Stomach (tissue), 9 donors: Measurements from ENCODE around the gene ATF5. TPM values are rescaled to one million over a fixed set of nuclear protein-coding genes. Genes with fewer than 3 reads are reported as not detected.

ENCODE experiments used
- DNase-seq, 2 donors: peaks; one replicate each; pipeline versions ENCODE4 v3.0.0 to v3.0.0-alpha.2; 2013 to 2019
- H3K27ac ChIP-seq, 5 donors: fragments of 200-600 bp in 4 of 5; sonication (generic) in 4 of 5; one replicate each; pipeline ENCODE4 v1.5.1; 2013 to 2019; ENCODE audit warnings: mild to moderate bottlenecking in 1 of 5, moderate library complexity in 1 of 5
- H3K27me3 ChIP-seq, 3 donors: fragments of 200-600 bp; sonication (generic); one replicate each; pipeline ENCODE4 v1.5.1; 2017 to 2019; ENCODE audit warnings: mixed run types in 1 of 3
- H3K36me3 ChIP-seq, 4 donors: fragments of 200-600 bp; sonication (generic); 1 replicate in 3 of 4; 2 replicates in 1 of 4; pipeline ENCODE4 v1.5.1; 2016 to 2019
- H3K4me1 ChIP-seq, 4 donors: fragments of 200-600 bp; sonication (generic); one replicate each; pipeline ENCODE4 v1.5.1; 2016 to 2019
- H3K4me3 ChIP-seq, 4 donors: fragments of 200-600 bp; sonication (generic) in 3 of 4; one replicate each; pipeline ENCODE4 v1.5.1; 2016 to 2019; ENCODE audit warnings: mild to moderate bottlenecking in 1 of 4
- H3K9me3 ChIP-seq, 4 donors: fragments of 200-600 bp; sonication (generic); one replicate each; pipeline ENCODE4 v1.5.1; 2016 to 2019
- CTCF ChIP-seq, 7 experiments: fragments of 450-650 bp in 4 of 7; fragments of 200-600 bp in 3 of 7; sonication (generic) in 3 of 7; IDR thresholded peaks; one replicate each; pipeline ENCODE4 v1.5.1; 2016 to 2019; ENCODE audit warnings: antibody characterized with exemption in 7 of 7, control low read depth in 2 of 7, mild to moderate bottlenecking in 1 of 7
- EP300 ChIP-seq: sonication (generic); formaldehyde crosslinking; IDR thresholded peaks from one replicate; pipeline ENCODE4 v1.6.1; 2017; ENCODE audit warnings: antibody characterized with exemption
- POLR2A ChIP-seq, 4 donors: fragments of 450-650 bp; IDR thresholded peaks; one replicate each; pipeline ENCODE4 v1.6.1; 2016; ENCODE audit warnings: antibody characterized with exemption in 4 of 4, control low read depth in 2 of 4, mild to moderate bottlenecking in 1 of 4, moderate library complexity in 1 of 4
- POLR2AphosphoS5 ChIP-seq, 3 donors: sonication (generic); formaldehyde crosslinking; IDR thresholded peaks; one replicate each; pipeline ENCODE4 v1.6.1; 2016; ENCODE audit warnings: antibody characterized with exemption in 3 of 3
- WGBS, 5 donors: extraction: QIAGEN DNeasy Blood & Tissue Kit in 3 of 5; methylation state at CpG; one replicate each; pipeline versions ENCODE4 v1.1.5 to v1.1.7; 2013 to 2018; 5-methylcytosine and 5-hydroxymethylcytosine counted together
- intact Hi-C: fragments of 100-400 bp; cut with DNase I; formaldehyde crosslinking; loops from one replicate; pipeline ENCODE4 v1.15.1; 2023; ENCODE audit warnings: low total_unique reads
- polyA plus RNA-seq, 3 donors: library from polyadenylated mRNA; stranded (reverse); fragments of 200-250 nt; gene quantifications; one replicate each; pipeline ENCODE4 v1.2.3, GENCODE V29; 2013
- total RNA-seq, 5 donors: library from RNA; depleted of rRNA; stranded (reverse); fragments of >200 nt; gene quantifications; one replicate each; pipeline versions ENCODE4 v1.1.0 to v1.2.3, GENCODE V29; 2014 to 2016
- donor health status: healthy with polysubstance abuse.
- donor health status: Bipolar disorder and iron deficiency.
- donor health status: healthy.

Gene ATF5
- total and polyA plus RNA-seq, 8 donors, result 2.2 to 40.3 (median 9.9) TPM

GRCh38 chr19:49881186-49881585, 47.8 kb upstream of the ATF5 start:
- H3K4me3 ChIP-seq, result no peak overlapping the region
- DNase-seq, result no peak
- intact Hi-C loops, result no loop called here
- TF ChIP-seq POLR2A (IDR thresholded peaks at IDR 0.05) (no peak), CTCF (IDR thresholded peaks at IDR 0.05) (no peak), EP300 (no peak), POLR2AphosphoS5 (IDR thresholded peaks at IDR 0.05) (no peak)
- 95 to 99% (median 98%) methylated on average over 14 to 17 of the region's 17 CpGs for WGBS, 5 donors
- peaks cover 12 to 18% (median 15%) of the 10 kb centered on the region in 4 donors for H3K4me1 ChIP-seq
- no peaks in the 10 kb centered on the region for H3K27me3 ChIP-seq
- H3K27ac ChIP-seq, result no peak overlapping the region
- H3K9me3 ChIP-seq, result no peaks in the 10 kb centered on the region
- peaks cover 57 to 77% (median 75%) of the 10 kb centered on the region in 4 donors for H3K36me3 ChIP-seq

- Histone ChIP-seq H3K9me3 (no peaks in the 10 kb centered on the region), H3K27me3 (no peaks in the 10 kb centered on the region), H3K4me1 (peaks cover 12 to 18% (median 15%) of the 10 kb centered on the region in 4 donors), H3K27ac (no peak overlapping the region), H3K36me3 (peaks cover 57 to 83% (median 81%) of the 10 kb centered on the region in 4 donors), H3K4me3 (no peak overlapping the region)
- intact Hi-C loops, result no loop called here
- WGBS, 5 donors, result 86 to 94% (median 93%) methylated on average over 18 to 31 of the region's 31 CpGs
- TF ChIP-seq CTCF (IDR thresholded peaks at IDR 0.05), result no peak
- peak in 1 of 2 donors; percentile 11 for DNase-seq
These were observed 47.2 kb upstream of the ATF5 start for GRCh38 chr19:49881672-49882394.

GRCh38 chr19:49882643-49883042, 46.4 kb upstream of the ATF5 start:
- H3K27ac ChIP-seq, result no peak overlapping the region
- no peaks in the 10 kb centered on the region for H3K27me3 ChIP-seq
- intact Hi-C loops, result no loop called here
- H3K4me1 ChIP-seq, result peaks cover 12 to 24% (median 17%) of the 10 kb centered on the region in 4 donors
- no peak for DNase-seq
- WGBS, 5 donors, result 92 to 100% (median 99%) methylated on average over 10 to 14 of the region's 14 CpGs
- peaks cover 57 to 91% (median 89%) of the 10 kb centered on the region in 4 donors for H3K36me3 ChIP-seq
- H3K9me3 ChIP-seq, result no peaks in the 10 kb centered on the region
- H3K4me3 ChIP-seq, result no peak overlapping the region
- no peak for TF ChIP-seq POLR2A (IDR thresholded peaks at IDR 0.05)
- no peak for TF ChIP-seq EP300

GRCh38 chr19:49883094-49883493, 45.9 kb upstream of the ATF5 start:
- TF ChIP-seq CTCF (IDR thresholded peaks at IDR 0.05), result no peak
- no peak for TF ChIP-seq EP300
- TF ChIP-seq POLR2A (IDR thresholded peaks at IDR 0.05), result no peak
- TF ChIP-seq POLR2AphosphoS5 (IDR thresholded peaks at IDR 0.05), result no peak
- H3K27me3 ChIP-seq, result no peaks in the 10 kb centered on the region
- H3K4me3 ChIP-seq, result no peak overlapping the region
- H3K27ac ChIP-seq, result no peak overlapping the region
- 91 to 98% (median 97%) methylated on average over 5 of the region's 5 CpGs for WGBS, 5 donors
- intact Hi-C loops, result no loop called here
- DNase-seq, result no peak
- H3K4me1 ChIP-seq, result peaks cover 12 to 24% (median 15%) of the 10 kb centered on the region in 4 donors
- peaks cover 57 to 96% (median 93%) of the 10 kb centered on the region in 4 donors for H3K36me3 ChIP-seq
- H3K9me3 ChIP-seq, result no peaks in the 10 kb centered on the region

DNA sequence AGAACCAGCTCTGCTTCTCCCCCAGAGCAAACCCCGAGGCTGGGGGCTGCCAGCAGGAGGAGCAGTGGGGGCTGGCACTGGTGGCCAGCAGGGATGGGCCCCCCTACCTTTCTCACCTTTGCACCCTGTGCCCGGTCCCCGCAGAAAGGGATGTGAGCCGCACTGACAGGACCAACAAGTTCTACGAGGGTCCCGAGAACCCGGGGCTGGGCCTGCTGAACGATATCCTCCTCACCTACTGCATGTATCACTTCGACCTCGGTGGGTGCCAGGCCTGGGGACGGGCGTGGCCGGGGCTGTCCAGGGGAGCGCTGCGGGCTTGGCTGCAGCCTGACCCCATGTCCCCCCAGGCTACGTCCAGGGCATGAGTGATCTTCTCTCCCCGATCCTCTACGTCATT, 44.9 kb upstream of the ATF5 start:
- Histone ChIP-seq H3K36me3 (peaks cover 57 to 100% (median 97%) of the 10 kb centered on the region in 4 donors), H3K27me3 (no peaks in the 10 kb centered on the region), H3K9me3 (no peaks in the 10 kb centered on the region), H3K4me1 (peaks cover 2 to 13% (median 4%) of the 10 kb centered on the region in 4 donors), H3K27ac (no peak overlapping the region), H3K4me3 (no peak overlapping the region)
- intact Hi-C loops, result no loop called here
- TF ChIP-seq EP300, result no peak
- no peak for TF ChIP-seq POLR2AphosphoS5 (IDR thresholded peaks at IDR 0.05)
- TF ChIP-seq POLR2A (IDR thresholded peaks at IDR 0.05), result no peak
- no peak for TF ChIP-seq CTCF (IDR thresholded peaks at IDR 0.05)
- DNase-seq, result no peak
- 90 to 97% (median 92%) methylated on average over 18 of the region's 18 CpGs for WGBS, 5 donors
